Measurements from ENCODE around the gene FAM222A. TPM values are rescaled to one million over a fixed set of nuclear protein-coding genes. Genes with fewer than 3 reads are reported as not detected.

The FAM222A gene
- total and polyA plus RNA-seq, 2 of the 4 experiments (the other 2 are of a cell fraction): under 0.01 to 0.32 TPM

GRCh38 chr12:109679501-109680263 lies 33.9 kb upstream of the FAM222A start:
- no peak overlapping the region for H2BK120ac ChIP-seq (ENCODE audit: low read depth, low read length)
- no peak overlapping the region for H3K4ac ChIP-seq (ENCODE audit: low read depth, low read length)
- H3K14ac ChIP-seq (replicated peaks; ENCODE audit: low read depth, low read length): no peak overlapping the region
- no peak overlapping the region for H3K9ac ChIP-seq (ENCODE audit: low read depth, low read length)
- no peak overlapping the region for H3K27ac ChIP-seq (ENCODE audit: insufficient read depth, low read length)
- H2AFZ ChIP-seq (replicated peaks; ENCODE audit: low read length, poor library complexity): no peak overlapping the region
- no TSS peak for BruUV-seq (replicated peaks)
- no peak for TF ChIP-seq USF2 (IDR thresholded peaks at IDR 0.05; ENCODE audit: low read depth, low read length)
- no peak for TF ChIP-seq CHD1 (IDR thresholded peaks at IDR 0.05; ENCODE audit: low read depth, low read length)
- TF ChIP-seq MAFK (IDR thresholded peaks at IDR 0.05; ENCODE audit: low read depth, low read length): no peak
- TF ChIP-seq RCOR1 (IDR thresholded peaks at IDR 0.05; ENCODE audit: insufficient replicate concordance, low read length): no peak
- no peak for TF ChIP-seq POLR2A (IDR thresholded peaks at IDR 0.05; ENCODE audit: low read depth, low read length)
- no peak for ATAC-seq (ENCODE audit: low read depth)
- H2BK15ac ChIP-seq (ENCODE audit: low read depth, low read length): no peak overlapping the region
- no peaks in the 10 kb centered on the region for H3K79me1 ChIP-seq (ENCODE audit: low read depth in 1 of 2, low read length in 2 of 2)
- no peak for DNase-seq
- CTCF ChIA-PET: interaction anchor here (1.2 kb wide), 1 partner anchor 39 kb away, joined by 3 read pairs; no protein-coding TSS in a partner anchor
- no peaks in the 10 kb centered on the region for H4K20me1 ChIP-seq (ENCODE audit: insufficient read depth, low read length)
- no peak overlapping the region for H2AK9ac ChIP-seq (replicated peaks; ENCODE audit: low read depth, low read length, poor library complexity)
- H2AK5ac ChIP-seq (ENCODE audit: low read depth, low read length): no peak overlapping the region
- intact Hi-C loops (cut with micrococcal nuclease): no loop called here
- H3K4me3 ChIP-seq (ENCODE audit: insufficient read depth, low read depth, low read length): no peak overlapping the region
- no peak overlapping the region for H2BK5ac ChIP-seq (ENCODE audit: low read depth, low read length, poor library complexity, severe bottlenecking)
- peaks cover 34% of the 10 kb centered on the region for H3K27me3 ChIP-seq (ENCODE audit: control insufficient read depth, insufficient read depth, low read length)
- H3K4me2 ChIP-seq (ENCODE audit: low read depth, low read length): no peak overlapping the region
- H4K8ac ChIP-seq (ENCODE audit: low read depth in 2 of 2, low read length in 2 of 2): no peak overlapping the region
- H4K5ac ChIP-seq (ENCODE audit: low read depth, low read length): no peak overlapping the region
- H3K18ac ChIP-seq (ENCODE audit: low read depth, low read length): no peak overlapping the region
- H2BK20ac ChIP-seq (ENCODE audit: low read depth, low read length): no peak overlapping the region
- dilution Hi-C loops (cut with HindIII; ENCODE audit: low sequenced_read_pairs, unreplicated experiment): no loop called here
- no peak overlapping the region for H3K56ac ChIP-seq (ENCODE audit: extremely low read depth, insufficient read depth, low read length)
- H3K36me3 ChIP-seq (ENCODE audit: control insufficient read depth, insufficient read depth, low read length): no peaks in the 10 kb centered on the region
- WGBS, 2 experiments (ENCODE audit: extremely low coverage in 2 of 2, insufficient read length in 1 of 2): 23% methylated on average over 3 of the region's 8 CpGs; no CpG with 5 or more reads in 1 of the 2 experiments
- no peaks in the 10 kb centered on the region for H3K9me3 ChIP-seq (ENCODE audit: control insufficient read depth, insufficient read depth, low read length)
- no peak overlapping the region for H3K23ac ChIP-seq (ENCODE audit: low read depth, low read length)
- H3K4me1 ChIP-seq (ENCODE audit: control insufficient read depth, insufficient read depth, low read length): no peaks in the 10 kb centered on the region
- POLR2A ChIA-PET (ENCODE audit: unreplicated experiment): no interaction called here
- in situ Hi-C loops (cut with MboI; ENCODE audit: low sequenced_read_pairs): no loop called here
- H4K91ac ChIP-seq (ENCODE audit: insufficient read depth, low read depth, low read length): no peak overlapping the region
- no peaks in the 10 kb centered on the region for H3K9me1 ChIP-seq (ENCODE audit: insufficient read depth, low read length)
